GM19099 (cell line): ENCODE measurements around the gene CELF2.

Source experiments
- POLR2A ChIP-seq: IDR thresholded peaks from 3 replicates; pipeline ENCODE4 v1.6.1; 2011; ENCODE audit warnings: low read depth; ENCODE audit not compliant: insufficient read length; ENCODE audit errors: extremely low read depth

CELF2 gene

GRCh38 chr10:11110539-11110938 is 92.9 kb downstream of the CELF2 start:
- no peak for TF ChIP-seq POLR2A

- no peak for TF ChIP-seq POLR2A
Observed at GRCh38 chr10:11111490-11111889, 93.8 kb downstream of the CELF2 start.

GRCh38 chr10:11112718-11113117 is 95.0 kb downstream of the CELF2 start:
- TF ChIP-seq POLR2A, result no peak

- no peak for TF ChIP-seq POLR2A
Observed at GRCh38 chr10:11113156-11113555, 95.5 kb downstream of the CELF2 start.

- no peak for TF ChIP-seq POLR2A
Observed at GRCh38 chr10:11114269-11114668, 96.6 kb downstream of the CELF2 start.

- no peak for TF ChIP-seq POLR2A
Observed at GRCh38 chr10:11115337-11115736, 97.7 kb downstream of the CELF2 start.

GRCh38 chr10:11116361-11116760 is 98.7 kb downstream of the CELF2 start:
- TF ChIP-seq POLR2A, result no peak

GRCh38 chr10:11116817-11117216 is 99.1 kb downstream of the CELF2 start:
- no peak for TF ChIP-seq POLR2A

- no peak for TF ChIP-seq POLR2A
Observed at GRCh38 chr10:11118686-11119085, 101.0 kb downstream of the CELF2 start.

GRCh38 chr10:11119843-11120242 is 102.2 kb downstream of the CELF2 start:
- no peak for TF ChIP-seq POLR2A

- TF ChIP-seq POLR2A, result no peak
Observed at GRCh38 chr10:11120711-11121110, 103.0 kb downstream of the CELF2 start.

GRCh38 chr10:11125004-11125403 is 107.3 kb downstream of the CELF2 start:
- no peak for TF ChIP-seq POLR2A

- no peak for TF ChIP-seq POLR2A
Observed at GRCh38 chr10:11131112-11131639, 113.5 kb downstream of the CELF2 start.

GRCh38 chr10:11134411-11134810 is 116.7 kb downstream of the CELF2 start:
- no peak for TF ChIP-seq POLR2A

GRCh38 chr10:11135709-11136108 is 118.0 kb downstream of the CELF2 start:
- no peak for TF ChIP-seq POLR2A

- TF ChIP-seq POLR2A, result no peak
Observed at GRCh38 chr10:11138314-11139033, 120.8 kb downstream of the CELF2 start.

- TF ChIP-seq POLR2A, result no peak
Observed at GRCh38 chr10:11140963-11141362, 123.3 kb downstream of the CELF2 start.

- TF ChIP-seq POLR2A, result no peak
Observed at GRCh38 chr10:11141571-11142091, 124.0 kb downstream of the CELF2 start.

- no peak for TF ChIP-seq POLR2A
Observed at GRCh38 chr10:11142777-11143176, 125.1 kb downstream of the CELF2 start.
